Measurements from ENCODE around the gene MS4A6A. TPM values are rescaled to one million over a fixed set of nuclear protein-coding genes. Genes with fewer than 3 reads are reported as not detected.
"Not testable (repeated sequence)": the region's sequence is repeated elsewhere in the genome, so short reads cannot be mapped to it uniquely, and the experiment has no call there.

The MS4A6A gene
- total RNA-seq: not detected

DNA sequence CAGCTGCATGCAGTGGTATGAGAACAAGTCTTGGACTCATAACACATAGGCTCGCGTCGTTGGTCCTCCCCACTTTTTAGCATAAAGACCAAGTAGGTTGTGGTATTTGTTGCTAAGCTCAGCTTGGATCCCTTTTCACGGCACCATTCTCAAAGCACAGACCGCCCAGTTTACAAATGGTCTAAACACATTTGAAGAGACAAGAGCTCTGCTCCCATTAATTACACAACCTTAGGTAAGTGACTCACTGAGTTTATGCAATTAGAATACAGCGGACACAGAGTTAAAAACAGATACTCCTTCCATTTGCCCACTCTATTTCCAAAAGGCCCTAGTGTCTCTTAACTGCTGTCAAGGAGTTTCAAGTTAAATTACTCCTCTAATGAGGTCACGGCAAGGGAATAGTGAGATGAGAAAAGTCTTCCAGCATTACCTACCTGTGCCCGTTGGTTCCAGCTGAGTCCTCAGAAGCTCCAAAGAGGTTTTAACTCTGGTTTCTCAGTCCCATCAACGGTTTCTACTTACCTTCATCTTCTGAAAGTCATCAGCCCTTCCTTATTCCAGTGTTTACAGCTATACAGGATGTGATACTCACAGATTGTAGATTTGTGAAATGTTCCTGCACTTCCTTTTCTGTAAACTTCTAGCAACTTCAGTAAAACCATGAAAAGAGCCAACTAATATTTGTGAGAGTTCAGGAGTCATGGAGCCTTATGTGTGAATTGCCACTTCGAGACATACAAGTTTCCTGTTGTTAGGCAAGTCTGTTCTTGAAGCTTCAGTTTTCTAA, at the start of gene MS4A6A:
Gene MS4A6A (minus strand): TSS at position 543 of the 790 bp plus-strand sequence. CDS start 1,356 bp downstream, outside the sequence.
- CTCF ChIA-PET: no interaction called here
- H3K9me3 Mint-ChIP-seq (ENCODE audit: low read depth): no peaks in the 10 kb centered on the region
- no peak for DNase-seq
- H3K27me3 Mint-ChIP-seq: peaks cover 14% of the 10 kb centered on the region
- H3K27ac Mint-ChIP-seq: no peak within 1 kb of the TSS
- H3K4me3 Mint-ChIP-seq: no peak within 1 kb of the TSS
- H3K4me1 Mint-ChIP-seq: no peaks in the 10 kb centered on the region
- no peak for ATAC-seq
- H3K36me3 Mint-ChIP-seq: no peaks in the 10 kb centered on the region

DNA sequence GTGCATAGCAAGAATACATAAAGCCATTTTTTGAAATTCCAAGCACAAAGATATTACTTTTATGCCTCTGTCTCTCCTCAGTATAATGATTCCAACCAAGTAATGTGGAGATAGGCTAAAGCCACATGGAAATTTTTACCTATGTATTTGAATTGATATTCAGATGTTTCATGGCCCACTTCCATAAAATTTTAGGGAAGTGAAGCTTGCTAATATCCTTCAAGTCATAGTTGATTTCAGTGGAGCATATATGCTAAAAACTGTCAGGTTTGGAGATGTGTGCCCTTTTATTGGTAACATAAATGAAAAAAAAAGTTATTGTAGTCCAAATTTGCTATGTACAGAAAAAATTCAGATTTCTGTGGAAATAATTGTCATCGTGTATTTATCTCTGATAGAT, 47.8 kb upstream of the MS4A6A start:
- no peak for DNase-seq
- CTCF ChIA-PET: no interaction called here
- Mint-ChIP-seq H3K4me1 (no peaks in the 10 kb centered on the region), H3K4me3 (no peak overlapping the region), H3K27me3 (peaks cover 14% of the 10 kb centered on the region), H3K9me3 (ENCODE audit: low read depth) (no peaks in the 10 kb centered on the region), H3K36me3 (no peaks in the 10 kb centered on the region), H3K27ac (no peak overlapping the region)
- no peak for ATAC-seq

GRCh38 chr11:60222141-60222540, 39.3 kb upstream of the MS4A6A start:
- no peak overlapping the region for H3K4me3 Mint-ChIP-seq
- H3K9me3 Mint-ChIP-seq (ENCODE audit: low read depth): no peaks in the 10 kb centered on the region
- no peaks in the 10 kb centered on the region for H3K4me1 Mint-ChIP-seq
- no peaks in the 10 kb centered on the region for H3K36me3 Mint-ChIP-seq
- peaks cover 3% of the 10 kb centered on the region for H3K27me3 Mint-ChIP-seq
- DNase-seq (no peak), ATAC-seq (no peak)
- no peak overlapping the region for H3K27ac Mint-ChIP-seq
- CTCF ChIA-PET: no interaction called here

GRCh38 chr11:60221692-60222091, 38.8 kb upstream of the MS4A6A start:
- Mint-ChIP-seq H3K27me3 (peaks cover 3% of the 10 kb centered on the region), H3K36me3 (no peaks in the 10 kb centered on the region), H3K9me3 (ENCODE audit: low read depth) (no peaks in the 10 kb centered on the region), H3K4me1 (no peaks in the 10 kb centered on the region), H3K4me3 (no peak overlapping the region), H3K27ac (no peak overlapping the region)
- ATAC-seq: no peak
- DNase-seq: no peak
- CTCF ChIA-PET: no interaction called here

GRCh38 chr11:60221181-60221580, 38.3 kb upstream of the MS4A6A start:
- no peak overlapping the region for H3K4me3 Mint-ChIP-seq
- no peaks in the 10 kb centered on the region for H3K4me1 Mint-ChIP-seq
- peaks cover 3% of the 10 kb centered on the region for H3K27me3 Mint-ChIP-seq
- no peak for ATAC-seq
- no peaks in the 10 kb centered on the region for H3K9me3 Mint-ChIP-seq (ENCODE audit: low read depth)
- no peaks in the 10 kb centered on the region for H3K36me3 Mint-ChIP-seq
- H3K27ac Mint-ChIP-seq: no peak overlapping the region
- DNase-seq: no peak
- CTCF ChIA-PET: no interaction called here

- CTCF ChIA-PET: no interaction called here
- no peak for ATAC-seq
- Mint-ChIP-seq H3K4me3 (no peak overlapping the region), H3K4me1 (no peaks in the 10 kb centered on the region), H3K27ac (no peak overlapping the region), H3K36me3 (no peaks in the 10 kb centered on the region), H3K27me3 (peaks cover 12% of the 10 kb centered on the region), H3K9me3 (ENCODE audit: low read depth) (no peaks in the 10 kb centered on the region)
- no peak for DNase-seq
These were observed 31.5 kb upstream of the MS4A6A start for GRCh38 chr11:60214386-60214785.

DNA sequence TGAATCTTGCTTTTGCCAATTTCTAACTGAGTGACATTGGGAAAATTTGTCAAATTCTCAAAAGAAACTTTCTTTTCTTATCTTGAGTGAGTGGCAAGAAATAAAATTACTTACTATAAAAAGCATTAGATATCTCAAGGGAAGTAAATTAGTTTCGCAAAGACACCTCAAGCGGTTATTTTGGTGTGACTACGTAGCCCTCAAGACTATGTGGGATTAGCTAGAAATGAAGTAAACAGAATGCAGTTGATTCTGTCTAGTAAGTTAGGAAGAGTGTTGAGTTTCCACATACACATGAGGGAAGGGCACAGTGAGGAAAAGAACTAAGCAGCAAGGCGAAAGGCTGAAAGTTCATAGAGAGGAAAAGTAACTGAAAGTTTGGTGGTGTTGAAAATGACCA, 28.3 kb upstream of the MS4A6A start:
- Mint-ChIP-seq H3K27me3 (peaks cover 12% of the 10 kb centered on the region), H3K36me3 (no peaks in the 10 kb centered on the region), H3K27ac (no peak overlapping the region), H3K4me1 (no peaks in the 10 kb centered on the region), H3K9me3 (ENCODE audit: low read depth) (no peaks in the 10 kb centered on the region), H3K4me3 (no peak overlapping the region)
- DNase-seq: no peak
- CTCF ChIA-PET: no interaction called here
- ATAC-seq: no peak

- Mint-ChIP-seq H3K4me1 (no peaks in the 10 kb centered on the region), H3K27me3 (peaks cover 12% of the 10 kb centered on the region), H3K36me3 (no peaks in the 10 kb centered on the region), H3K4me3 (no peak overlapping the region), H3K27ac (no peak overlapping the region), H3K9me3 (ENCODE audit: low read depth) (no peaks in the 10 kb centered on the region)
- ATAC-seq (no peak), DNase-seq (no peak)
- CTCF ChIA-PET: no interaction called here
These were observed 27.1 kb upstream of the MS4A6A start for GRCh38 chr11:60209977-60210376.

DNA sequence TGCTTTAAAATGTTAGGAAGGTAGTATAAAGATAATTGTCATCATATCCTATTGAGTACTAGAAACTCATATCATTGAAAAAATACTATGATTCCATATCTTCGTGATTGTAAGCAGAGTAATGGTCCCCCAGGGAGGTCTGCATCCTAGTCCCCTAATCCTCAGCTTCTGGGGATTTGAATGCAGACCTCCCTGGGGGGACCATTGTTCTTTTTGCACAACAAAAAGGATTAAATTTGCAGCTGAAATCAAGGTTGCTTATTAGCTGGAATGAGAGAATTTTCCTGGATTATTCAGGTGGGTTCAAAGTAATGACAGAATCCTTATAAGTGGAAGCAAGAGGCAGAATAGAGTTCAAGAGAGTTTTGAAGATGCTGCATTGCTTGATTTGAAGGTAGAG, 26.1 kb upstream of the MS4A6A start:
- DNase-seq (no peak), ATAC-seq (no peak)
- Mint-ChIP-seq H3K4me3 (no peak overlapping the region), H3K27ac (no peak overlapping the region), H3K9me3 (ENCODE audit: low read depth) (no peaks in the 10 kb centered on the region), H3K4me1 (no peaks in the 10 kb centered on the region), H3K27me3 (peaks cover 12% of the 10 kb centered on the region), H3K36me3 (no peaks in the 10 kb centered on the region)
- CTCF ChIA-PET: no interaction called here

GRCh38 chr11:60208146-60208895, 25.4 kb upstream of the MS4A6A start:
- DNase-seq (no peak), ATAC-seq (no peak)
- Mint-ChIP-seq H3K36me3 (no peaks in the 10 kb centered on the region), H3K27ac (no peak overlapping the region), H3K27me3 (peaks cover 12% of the 10 kb centered on the region), H3K9me3 (ENCODE audit: low read depth) (no peaks in the 10 kb centered on the region), H3K4me3 (no peak overlapping the region), H3K4me1 (no peaks in the 10 kb centered on the region)
- CTCF ChIA-PET: no interaction called here

DNA sequence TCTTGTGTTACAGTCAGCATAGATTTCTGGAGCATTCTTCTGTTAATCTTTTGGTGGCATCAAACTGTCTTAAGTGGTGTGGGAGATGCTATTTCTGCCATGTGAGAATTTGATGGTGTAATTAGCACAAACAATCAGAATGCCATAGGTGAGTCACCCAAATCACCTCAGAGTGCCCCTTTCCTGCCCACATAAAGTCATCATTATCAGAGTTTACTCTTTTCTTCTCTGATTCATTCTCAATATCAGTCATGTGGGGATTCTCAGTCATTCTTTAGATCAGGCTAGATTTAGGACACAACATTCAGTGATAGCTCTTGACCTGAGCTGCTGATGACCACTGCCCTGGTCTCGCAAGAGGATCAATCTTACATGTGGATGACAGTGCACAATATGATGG, 23.7 kb upstream of the MS4A6A start:
- peaks cover 12% of the 10 kb centered on the region for H3K27me3 Mint-ChIP-seq
- CTCF ChIA-PET: no interaction called here
- no peak for DNase-seq

DNA sequence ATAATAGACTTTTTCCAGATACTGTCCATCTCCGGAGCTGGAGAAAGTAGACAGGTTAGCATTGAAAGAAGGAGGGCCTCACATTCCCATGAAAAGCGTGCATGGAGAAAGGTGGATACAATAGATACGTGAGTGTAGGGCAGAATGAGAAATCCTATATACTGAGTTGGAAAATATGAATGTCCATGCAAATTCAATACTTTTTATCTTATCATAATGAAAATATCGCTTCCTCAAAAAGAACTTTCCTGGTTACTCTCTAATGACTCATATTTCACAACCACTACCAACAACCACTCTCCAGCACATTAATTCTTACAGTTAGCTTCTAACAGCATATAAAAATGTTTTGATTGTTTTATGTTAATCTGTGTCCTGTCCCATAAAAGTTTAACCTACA, 22.0 kb upstream of the MS4A6A start:
- DNase-seq: no peak
- H3K27ac Mint-ChIP-seq: no peak overlapping the region
- H3K36me3 Mint-ChIP-seq: no peaks in the 10 kb centered on the region
- H3K27me3 Mint-ChIP-seq: peaks cover 8% of the 10 kb centered on the region
- H3K9me3 Mint-ChIP-seq (ENCODE audit: low read depth): no peaks in the 10 kb centered on the region
- no peaks in the 10 kb centered on the region for H3K4me1 Mint-ChIP-seq
- no peak for ATAC-seq
- H3K4me3 Mint-ChIP-seq: no peak overlapping the region
- CTCF ChIA-PET: no interaction called here

More for the DNA sequence above, 23.7 kb upstream of the MS4A6A start:
- H3K4me3 Mint-ChIP-seq: no peak overlapping the region
- no peaks in the 10 kb centered on the region for H3K4me1 Mint-ChIP-seq
- no peaks in the 10 kb centered on the region for H3K36me3 Mint-ChIP-seq
- H3K27ac Mint-ChIP-seq: no peak overlapping the region
- H3K9me3 Mint-ChIP-seq (ENCODE audit: low read depth): no peaks in the 10 kb centered on the region
- no peak for ATAC-seq

GRCh38 chr11:60201334-60201733, 18.5 kb upstream of the MS4A6A start:
- H3K27me3 Mint-ChIP-seq, CTCF ChIA-PET: not testable (repeated sequence)

DNA sequence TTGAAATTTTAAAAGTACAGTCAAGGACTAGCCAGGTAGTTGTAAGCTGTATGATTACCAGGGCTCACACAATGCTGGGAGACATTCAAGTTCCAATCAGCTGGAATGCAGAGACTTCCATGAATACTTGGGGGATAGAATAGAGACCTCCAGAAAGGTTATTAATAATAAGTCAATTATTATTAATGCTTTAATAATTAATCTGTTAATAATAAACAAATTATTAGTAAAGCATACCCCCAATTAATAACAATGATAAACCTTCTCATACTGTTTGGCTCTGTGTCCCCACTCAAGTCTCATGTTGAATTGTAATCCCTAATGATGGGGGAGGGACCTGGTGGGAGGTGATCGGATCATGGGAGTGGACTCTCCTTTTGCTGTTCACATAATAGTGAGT, 14.6 kb upstream of the MS4A6A start:
- DNase-seq: no peak
- Mint-ChIP-seq H3K36me3 (no peaks in the 10 kb centered on the region), H3K27ac (no peak overlapping the region), H3K9me3 (ENCODE audit: low read depth) (no peaks in the 10 kb centered on the region), H3K4me1 (peaks cover 9% of the 10 kb centered on the region), H3K4me3 (no peak overlapping the region), H3K27me3 (peaks cover 19% of the 10 kb centered on the region)
- no peak for ATAC-seq
- CTCF ChIA-PET: no interaction called here

More at GRCh38 chr11:60201334-60201733, 18.5 kb upstream of the MS4A6A start:
- H3K36me3 Mint-ChIP-seq; DNase-seq; H3K4me1 Mint-ChIP-seq; ATAC-seq; H3K27ac Mint-ChIP-seq; H3K9me3 Mint-ChIP-seq (ENCODE audit: low read depth); H3K4me3 Mint-ChIP-seq: not testable (repeated sequence)

Data from activated CD8-positive, alpha-beta memory T cell treated with anti-CD3 and anti-CD28 coated beads, Interleukin-2, amount 10 ng/mL, durations not matched to agents 7 days and 5 days (primary cell).